GM21717 (cell line): ENCODE results near the gene EIF4A3.

ENCODE experiments used
- ATAC-seq: cut with Tn5 transposase; IDR thresholded peaks from one replicate; pipeline ENCODE4 v1.9.1; 2021; ENCODE audit warnings: mild to moderate bottlenecking, moderate library complexity; ENCODE audit not compliant: unreplicated experiment

Gene EIF4A3

GRCh38 chr17:80084773-80085172, 62.2 kb downstream of the EIF4A3 start:
- no peak for ATAC-seq
